K562 (cell line): ENCODE results near the gene KATNB1. TPM values are rescaled to one million over a fixed set of nuclear protein-coding genes. Genes with fewer than 3 reads are reported as not detected.
A peak's percentile ranks its signal among the peaks of the same experiment; 100 is the strongest.

Experiments
- ATAC-seq: fragments of 200-7000 bp; cut with Tn5 transposase; 3 replicates; pipeline ENCODE4 v1.9.1; 2020; ENCODE audit warnings: moderate library complexity
- BruUV-seq: library from RNA; stranded (reverse); fragments of 400-500 nt; replicated peaks from 2 replicates; lab custom pipeline; 2021; lab: Mats Ljungman, UMichigan
- CTCF ChIA-PET: fragments of 300-600 bp; formaldehyde crosslinking; extraction: SDS; loops from one replicate; lab custom pipeline; 2021; ENCODE audit warnings: low intra/inter-chr PET ratio; lab: Yijun Ruan, JAX
- POLR2A ChIA-PET: fragments of 300-600, 350-650 bp; sonication (Branson Sonifier 250); formaldehyde crosslinking; extraction: SDS; loops from one replicate; lab custom pipeline; 2021; ENCODE audit warnings: antibody characterized with exemption, inconsistent platforms; lab: Yijun Ruan, JAX
- DNase-seq, 4 experiments: peaks; one replicate each; pipeline versions ENCODE4 v3.0.0 to v3.0.0-alpha.2; 2011 to 2018; ENCODE audit warnings: low spot score in 3 of 4, mixed read lengths in 3 of 4; ENCODE audit errors: extremely low read depth in 1 of 4
- FAIRE-seq: peaks from 2 replicates; lab custom pipeline; 2011; peaks lifted over from hg19 to GRCh38; lab: Jason Lieb, UNC
- H2AFZ ChIP-seq: 2 replicates; pipeline ENCODE4 v1.6.0; 2011; ENCODE audit warnings: low read depth, low read length, control low read depth, inconsistent platforms
- H3K27ac ChIP-seq: fragments of 200-600 bp; 3 replicates; pipeline ENCODE4 v1.8.0; 2011; ENCODE audit warnings: low read depth, mild to moderate bottlenecking, control low read depth, inconsistent platforms, low read length, moderate library complexity, mixed read lengths; ENCODE audit errors: extremely low read depth
- H3K27me3 ChIP-seq, 2 experiments: fragments of 300-600 bp in 1 of 2; 2 replicates in 1 of 2; 3 replicates in 1 of 2; pipeline versions ENCODE4 v1.6.0 to v1.8.0; 2011; ENCODE audit warnings: inconsistent platforms in 2 of 2, low read length in 2 of 2, mild to moderate bottlenecking in 1 of 2, mixed read lengths in 1 of 2, moderate library complexity in 1 of 2; ENCODE audit not compliant: control insufficient read depth in 2 of 2, insufficient read depth in 2 of 2
- H3K36me3 ChIP-seq: fragments of 300-600 bp; 3 replicates; pipeline ENCODE4 v1.8.0; 2011; ENCODE audit warnings: mild to moderate bottlenecking, low read length, inconsistent platforms; ENCODE audit not compliant: control insufficient read depth, insufficient read depth
- H3K4me1 ChIP-seq, 2 experiments: fragments of 200-600 bp in 1 of 2; replicated peaks in 1 of 2; 2 replicates in 1 of 2; 3 replicates in 1 of 2; pipeline versions ENCODE4 v1.5.1 to v1.8.0; 2011; ENCODE audit warnings: inconsistent platforms in 2 of 2, low read length in 2 of 2, mild to moderate bottlenecking in 1 of 2, mixed read lengths in 1 of 2, moderate library complexity in 1 of 2; ENCODE audit not compliant: control insufficient read depth in 2 of 2, insufficient read depth in 2 of 2
- H3K4me2 ChIP-seq: 2 replicates; pipeline ENCODE4 v1.6.1; 2011; ENCODE audit warnings: low read length, control low read depth, inconsistent platforms, mixed read lengths; ENCODE audit not compliant: insufficient read depth
- H3K4me3 ChIP-seq: fragments of 200-600 bp; sonication (generic), shearing (Covaris generic); 2 replicates; pipeline ENCODE4 v1.5.1; 2016; ENCODE audit warnings: control low read depth, inconsistent platforms
- H3K79me2 ChIP-seq: fragments of 200-600 bp; 3 replicates; pipeline ENCODE4 v1.8.0; 2011; ENCODE audit warnings: low read length, inconsistent platforms; ENCODE audit not compliant: control insufficient read depth, insufficient read depth
- H3K9ac ChIP-seq, 2 experiments: 2 replicates each; pipeline versions ENCODE4 v1.6.0 to v1.6.1; 2011; ENCODE audit warnings: low read depth in 2 of 2, low read length in 2 of 2, control low read depth in 1 of 2, inconsistent platforms in 1 of 2, mild to moderate bottlenecking in 1 of 2, mixed read lengths in 1 of 2; ENCODE audit not compliant: insufficient read depth in 1 of 2
- H3K9me1 ChIP-seq: one replicate; pipeline ENCODE4 v1.6.0; 2011; ENCODE audit warnings: inconsistent platforms, mild to moderate bottlenecking, low read length, moderate library complexity; ENCODE audit not compliant: control insufficient read depth, insufficient read depth
- H3K9me3 ChIP-seq: replicated peaks from 2 replicates; pipeline ENCODE4 v1.5.1; 2011; ENCODE audit warnings: low read depth, low read length, inconsistent platforms; ENCODE audit not compliant: control insufficient read depth, insufficient read depth
- H4K20me1 ChIP-seq: replicated peaks from 2 replicates; pipeline ENCODE4 v1.6.1; 2011; ENCODE audit warnings: low read length, inconsistent platforms, mixed read lengths; ENCODE audit not compliant: control insufficient read depth, insufficient read depth
- BMI1 ChIP-seq: fragments of 150-350 bp; IDR thresholded peaks from 2 replicates; pipeline ENCODE4 v1.6.1; 2014; ENCODE audit warnings: low read length
- FOXA1 ChIP-seq: fragments of 450-650 bp; IDR thresholded peaks from 2 replicates; pipeline ENCODE4 v1.6.1; 2016; ENCODE audit warnings: mild to moderate bottlenecking, borderline replicate concordance
- HIVEP1 ChIP-seq: fragments of 250-450 bp; sonication (Bioruptor Pico); IDR thresholded peaks from 2 replicates; pipeline ENCODE4 v1.4.0; 2020; ENCODE audit warnings: mild to moderate bottlenecking
- MED1 ChIP-seq: sonication (generic); formaldehyde crosslinking; IDR thresholded peaks from 2 replicates; pipeline ENCODE4 v1.8.1; 2023; ENCODE audit warnings: missing genetic modification reagents, borderline replicate concordance
- NCOA2 ChIP-seq, 2 experiments: fragments of 450-650 bp; IDR thresholded peaks; 2 replicates each; pipeline ENCODE4 v1.6.1; 2018; ENCODE audit warnings: mild to moderate bottlenecking in 2 of 2, moderate library complexity in 1 of 2; ENCODE audit not compliant: partially characterized antibody in 2 of 2
- PHF20 ChIP-seq: fragments of 450-650 bp; IDR thresholded peaks from 2 replicates; pipeline ENCODE4 v1.6.1; 2018; ENCODE audit not compliant: partially characterized antibody
- POU5F1 ChIP-seq: fragments of 150-350 bp; IDR thresholded peaks from 2 replicates; pipeline ENCODE4 v1.6.1; 2014; ENCODE audit warnings: borderline replicate concordance, low read length, low read depth, mild to moderate bottlenecking; ENCODE audit not compliant: partially characterized antibody
- PPARD ChIP-seq: fragments of 250-450 bp; sonication (Bioruptor Pico); IDR thresholded peaks from 2 replicates; pipeline ENCODE4 v1.8.0; 2022; ENCODE audit warnings: inconsistent platforms, mild to moderate bottlenecking, moderate library complexity
- PRPF4 ChIP-seq: fragments of 200-400 bp; formaldehyde crosslinking; IDR thresholded peaks from one replicate; pipeline ENCODE4 v1.6.1; 2017; ENCODE audit warnings: low read length, low read depth, mild to moderate bottlenecking; ENCODE audit not compliant: insufficient read depth, poor library complexity, severe bottlenecking
- THRAP3 ChIP-seq: fragments of 450-650 bp; IDR thresholded peaks from 2 replicates; pipeline ENCODE4 v1.6.1; 2016; ENCODE audit warnings: mild to moderate bottlenecking, inconsistent platforms, borderline replicate concordance
- ZNF444 ChIP-seq: fragments of 250-450 bp; sonication (Bioruptor Pico); IDR thresholded peaks from 2 replicates; pipeline ENCODE4 v1.4.0; 2020; ENCODE audit warnings: mild to moderate bottlenecking, moderate library complexity
- ZNF551 ChIP-seq: fragments of 250-450 bp; sonication (Bioruptor Pico); IDR thresholded peaks from 2 replicates; pipeline ENCODE4 v1.5.0; 2021; ENCODE audit warnings: mild to moderate bottlenecking, moderate library complexity
- ZNF584 ChIP-seq: fragments of 200-800 bp; sonication (Bioruptor generic); IDR thresholded peaks from 2 replicates; pipeline ENCODE4 v1.6.1; 2016; ENCODE audit warnings: low read depth, mild to moderate bottlenecking, missing genetic modification characterization, missing compliant biosample characterization
- ZSCAN32 ChIP-seq: fragments of 450-650 bp; formaldehyde crosslinking; IDR thresholded peaks from 2 replicates; pipeline ENCODE4 v1.4.0; 2020; ENCODE audit warnings: mild to moderate bottlenecking, moderate library complexity
- WGBS: fragments of 100-300 bp; shearing (Covaris generic); methylation state at CpG from one replicate; pipeline ENCODE4 v1.1.6; 2016; ENCODE audit warnings: low coverage, mixed read lengths; ENCODE audit not compliant: insufficient coverage; ENCODE audit errors: missing lambda C conversion rate; 5-methylcytosine and 5-hydroxymethylcytosine counted together
- in situ Hi-C: fragments of 300-500 bp; cut with MboI; formaldehyde crosslinking; loops from 4 replicates; pipeline ENCODE4 v1.15.0; 2018; ENCODE audit warnings: inconsistent platforms, mixed read lengths
- intact Hi-C: fragments of 100-400 bp; cut with micrococcal nuclease; formaldehyde crosslinking; loops from 2 replicates; pipeline ENCODE4 v1.14.2; 2022
- polyA plus RNA-seq, 8 experiments: library from polyadenylated mRNA; depleted of rRNA in 4 of 8; stranded (reverse) in 5 of 8; unstranded in 3 of 8; fragments of >200 nt; fragmentation: Nextera tagmentation in 2 of 8; fragmentation: Illumina TruSeq in 1 of 8; extraction: Ambion mirVana in 2 of 8; extraction: Trizol in 1 of 8; gene quantifications; 2 replicates each; pipeline versions ENCODE4 v1.2.1 to v1.2.3, GENCODE V29; 2011 to 2014; ENCODE audit warnings: inconsistent platforms in 1 of 8, missing spikeins in 1 of 8
- total RNA-seq, 7 experiments: library from RNA; depleted of rRNA in 6 of 7; stranded (reverse); fragments of >200 nt in 6 of 7; fragmentation: Illumina TruSeq in 2 of 7; extraction: Trizol in 2 of 7; gene quantifications; 2 replicates each; pipeline versions ENCODE4 v1.2.1 to v1.2.3, GENCODE V29; 2011 to 2021; ENCODE audit warnings: low replicate concordance in 1 of 7
- TF ChIP-seq, protein P1 (sequence below): sonication (generic); formaldehyde crosslinking; IDR thresholded peaks from 2 replicates; pipeline ENCODE4 v1.8.0; 2022; ENCODE audit warnings: missing genetic modification reagents, mild to moderate bottlenecking, moderate library complexity, borderline replicate concordance
- TF ChIP-seq, protein P2 (sequence below): fragments of 450-650 bp; IDR thresholded peaks from 2 replicates; pipeline ENCODE4 v1.6.1; 2016; ENCODE audit warnings: missing biosample characterization, missing genetic modification characterization
- TF ChIP-seq, protein P3 (sequence below): fragments of 450-650 bp; formaldehyde crosslinking; IDR thresholded peaks from 2 replicates; pipeline ENCODE4 v1.4.0; 2020; ENCODE audit warnings: mild to moderate bottlenecking
- TF ChIP-seq, protein P4 (sequence below): fragments of 450-650 bp; formaldehyde crosslinking; IDR thresholded peaks from 2 replicates; pipeline ENCODE4 v1.4.0; 2020; ENCODE audit warnings: mild to moderate bottlenecking, moderate library complexity

KATNB1 gene
- total and polyA plus RNA-seq, 9 of the 15 experiments (the other 6 are each of a cell fraction or from before 2014, with no cell fraction given), result 1.2 to 52.6 (median 21.9) TPM

DNA sequence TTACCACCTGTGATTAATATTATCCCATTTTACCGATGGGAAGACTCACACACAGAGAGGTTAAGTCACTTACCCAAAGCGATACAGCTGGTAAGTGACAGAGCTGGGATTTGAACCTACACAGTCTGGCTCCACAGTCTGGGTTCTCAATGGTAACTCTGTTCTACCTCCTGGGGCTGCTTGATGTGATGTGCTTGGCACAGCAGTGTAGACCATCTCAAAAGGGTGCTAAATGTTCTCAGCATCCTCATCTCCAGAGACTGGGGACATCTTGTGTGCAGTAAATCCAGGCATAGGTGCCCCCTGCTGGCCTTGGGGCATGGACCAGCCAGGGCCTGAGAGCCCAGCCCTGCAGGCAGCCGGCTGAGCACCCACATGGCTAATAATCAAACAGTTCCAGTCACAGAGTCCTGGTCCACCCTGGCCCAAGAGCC is 15.4 kb upstream of the KATNB1 start:
- Histone ChIP-seq H3K36me3 (no peaks in the 10 kb centered on the region), H2AFZ (no peak overlapping the region), H4K20me1 (no peaks in the 10 kb centered on the region), H3K4me1 (peaks cover 9 to 12% of the 10 kb centered on the region in 2 experiments; a peak in 4 of 5 replicates), H3K79me2 (no peaks in the 10 kb centered on the region), H3K4me3 (no peak overlapping the region), H3K27me3 (peaks cover 4 to 14% of the 10 kb centered on the region in 2 experiments; a peak in 4 of 5 replicates), H3K27ac (no peak overlapping the region), H3K9me3 (no peaks in the 10 kb centered on the region), H3K4me2 (no peak overlapping the region), H3K9ac (no peak overlapping the region), H3K9me1 (no peaks in the 10 kb centered on the region)
- intact Hi-C loops (loop anchor here (1.0 to 5.0 kb wide), 3 partner anchors 59 to 128 kb away; no protein-coding TSS in a partner anchor), in situ Hi-C loops (no loop called here)
- FAIRE-seq (peak; percentile 63), DNase-seq (peak; percentile 60 to 73 (median 68)), ATAC-seq (peak; percentile 94)
- ChIA-PET POLR2A (interaction anchor here (1.5 kb wide), 1 partner anchor 15 kb away, joined by 4 read pairs; no protein-coding TSS in a partner anchor), CTCF (interaction anchor here (1.5 to 4.0 kb wide), 3 partner anchors 59 to 129 kb away, joined by 13 to 44 read pairs (median 13); no protein-coding TSS in a partner anchor)
- BruUV-seq, result no TSS peak
- 43% methylated on average over 3 of the region's 3 CpGs for WGBS
- TF ChIP-seq, protein P1, sequence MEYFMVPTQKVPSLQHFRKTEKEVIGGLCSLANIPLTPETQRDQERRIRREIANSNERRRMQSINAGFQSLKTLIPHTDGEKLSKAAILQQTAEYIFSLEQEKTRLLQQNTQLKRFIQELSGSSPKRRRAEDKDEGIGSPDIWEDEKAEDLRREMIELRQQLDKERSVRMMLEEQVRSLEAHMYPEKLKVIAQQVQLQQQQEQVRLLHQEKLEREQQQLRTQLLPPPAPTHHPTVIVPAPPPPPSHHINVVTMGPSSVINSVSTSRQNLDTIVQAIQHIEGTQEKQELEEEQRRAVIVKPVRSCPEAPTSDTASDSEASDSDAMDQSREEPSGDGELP (CRISPR knock-in tag), result peak; percentile 29; the same call in 1 of the 2 replicates
- TF ChIP-seq, protein P2, sequence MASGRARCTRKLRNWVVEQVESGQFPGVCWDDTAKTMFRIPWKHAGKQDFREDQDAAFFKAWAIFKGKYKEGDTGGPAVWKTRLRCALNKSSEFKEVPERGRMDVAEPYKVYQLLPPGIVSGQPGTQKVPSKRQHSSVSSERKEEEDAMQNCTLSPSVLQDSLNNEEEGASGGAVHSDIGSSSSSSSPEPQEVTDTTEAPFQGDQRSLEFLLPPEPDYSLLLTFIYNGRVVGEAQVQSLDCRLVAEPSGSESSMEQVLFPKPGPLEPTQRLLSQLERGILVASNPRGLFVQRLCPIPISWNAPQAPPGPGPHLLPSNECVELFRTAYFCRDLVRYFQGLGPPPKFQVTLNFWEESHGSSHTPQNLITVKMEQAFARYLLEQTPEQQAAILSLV (tag), result no peak
- TF ChIP-seq PPARD (no peak), BMI1 (no peak), NCOA2 (IDR thresholded peaks at IDR 0.05; ENCODE audit: partially characterized antibody in 2 of 2) (no peak), POU5F1 (no peak), HIVEP1 (no peak), MED1 (CRISPR knock-in tag) (no peak), ZSCAN32 (CRISPR knock-in tag) (no peak), THRAP3 (no peak), PHF20 (no peak), FOXA1 (no peak), PRPF4 (no peak), ZNF444 (CRISPR knock-in tag) (no peak), ZNF584 (no peak), ZNF551 (no peak)
- TF ChIP-seq, protein P3, sequence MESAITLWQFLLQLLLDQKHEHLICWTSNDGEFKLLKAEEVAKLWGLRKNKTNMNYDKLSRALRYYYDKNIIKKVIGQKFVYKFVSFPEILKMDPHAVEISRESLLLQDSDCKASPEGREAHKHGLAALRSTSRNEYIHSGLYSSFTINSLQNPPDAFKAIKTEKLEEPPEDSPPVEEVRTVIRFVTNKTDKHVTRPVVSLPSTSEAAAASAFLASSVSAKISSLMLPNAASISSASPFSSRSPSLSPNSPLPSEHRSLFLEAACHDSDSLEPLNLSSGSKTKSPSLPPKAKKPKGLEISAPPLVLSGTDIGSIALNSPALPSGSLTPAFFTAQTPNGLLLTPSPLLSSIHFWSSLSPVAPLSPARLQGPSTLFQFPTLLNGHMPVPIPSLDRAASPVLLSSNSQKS (CRISPR knock-in tag), result no peak
- TF ChIP-seq, protein P4, sequence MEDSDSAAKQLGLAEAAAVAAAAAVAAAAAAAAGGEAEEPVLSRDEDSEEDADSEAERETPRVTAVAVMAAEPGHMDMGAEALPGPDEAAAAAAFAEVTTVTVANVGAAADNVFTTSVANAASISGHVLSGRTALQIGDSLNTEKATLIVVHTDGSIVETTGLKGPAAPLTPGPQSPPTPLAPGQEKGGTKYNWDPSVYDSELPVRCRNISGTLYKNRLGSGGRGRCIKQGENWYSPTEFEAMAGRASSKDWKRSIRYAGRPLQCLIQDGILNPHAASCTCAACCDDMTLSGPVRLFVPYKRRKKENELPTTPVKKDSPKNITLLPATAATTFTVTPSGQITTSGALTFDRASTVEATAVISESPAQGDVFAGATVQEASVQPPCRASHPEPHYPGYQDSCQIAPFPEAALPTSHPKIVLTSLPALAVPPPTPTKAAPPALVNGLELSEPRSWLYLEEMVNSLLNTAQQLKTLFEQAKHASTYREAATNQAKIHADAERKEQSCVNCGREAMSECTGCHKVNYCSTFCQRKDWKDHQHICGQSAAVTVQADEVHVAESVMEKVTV (CRISPR knock-in tag), result peak; percentile 74
